ENCODE results near the gene NEUROD2. TPM values are rescaled to one million over a fixed set of nuclear protein-coding genes. Genes with fewer than 3 reads are reported as not detected.

The NEUROD2 gene
- total and polyA plus RNA-seq, 2 of the 13 experiments (the other 11 are each of a cell fraction or from before 2014, with no cell fraction given): not detected

DNA sequence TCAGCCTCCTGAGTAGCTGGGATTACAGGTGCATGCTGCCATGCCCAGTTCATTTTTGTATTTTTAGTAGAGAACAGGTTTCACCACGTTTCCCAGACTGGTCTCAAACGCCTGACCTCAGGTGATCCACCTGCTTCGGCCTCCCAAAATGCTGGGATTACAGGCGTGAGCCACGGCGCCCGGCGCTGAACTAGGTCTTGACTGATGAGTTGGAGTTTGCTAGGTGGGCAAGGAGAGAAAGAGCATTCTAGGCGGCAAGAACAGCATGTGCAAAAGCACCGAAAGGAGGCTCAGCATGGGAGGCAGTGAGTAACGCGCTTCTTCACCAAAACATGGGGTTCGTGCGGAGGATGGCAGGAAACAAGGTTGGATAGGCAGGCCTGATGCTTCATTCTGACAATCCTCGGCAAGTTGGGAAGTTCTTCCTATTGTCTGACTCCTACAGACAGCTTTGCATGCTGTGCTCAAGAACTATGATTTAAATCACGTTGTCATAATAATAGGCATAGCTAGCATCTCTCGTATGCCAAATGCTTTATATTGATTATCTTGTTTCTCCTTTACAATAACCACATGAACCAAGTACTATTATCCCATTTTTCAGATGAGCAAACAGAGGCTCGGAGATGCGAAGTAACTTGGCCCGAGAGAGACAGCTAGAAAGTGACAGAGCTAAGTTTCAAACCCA lies 26.5 kb downstream of the NEUROD2 start:
- intact Hi-C loops (cut with micrococcal nuclease; ENCODE audit: unreplicated experiment) (no loop called here), in situ Hi-C loops (cut with HindIII; ENCODE audit: extremely low pct_ligation_motif_present, low pct_unique_long_range_greater_than_20kb) (no loop called here)
- FAIRE-seq (no peak), ATAC-seq (no peak), DNase-seq (ENCODE audit: low spot score) (no peak)
- Histone ChIP-seq H3K36me3 (replicated peaks in 1 of 2; ENCODE audit: control insufficient read depth in 1 of 2, insufficient read depth in 2 of 2, low read length in 2 of 2) (no peaks in the 10 kb centered on the region), H4K20me1 (ENCODE audit: insufficient read depth, low read length) (0 out of 2 replicates have a peak, but pooled peaks cover 3% of the 10 kb centered on the region), H3K79me2 (ENCODE audit: insufficient read depth, low read length) (no peaks in the 10 kb centered on the region), H3K27me3 (ENCODE audit: control insufficient read depth in 1 of 2, insufficient read depth in 2 of 2, low read length in 2 of 2) (peaks cover 7 to 20% of the 10 kb centered on the region in 2 experiments; a peak in 3 of 5 replicates), H3K9me3 (ENCODE audit: low read length) (no peaks in the 10 kb centered on the region), H3K4me2 (ENCODE audit: low read depth, low read length) (no peak overlapping the region), H2AFZ (ENCODE audit: low read length) (no peak overlapping the region), H3K27ac (ENCODE audit: extremely low read length, insufficient read depth, low read length) (no peak overlapping the region), H3K9ac (ENCODE audit: insufficient read depth, low read depth, low read length) (no peak overlapping the region), H3K4me3 (replicated peaks in 1 of 3; ENCODE audit: insufficient read depth in 1 of 3, low read depth in 2 of 3, low read length in 3 of 3) (no peak overlapping the region), H3K4me1 (ENCODE audit: insufficient read depth, low read length) (no peaks in the 10 kb centered on the region)
- ChIA-PET POLR2A (no interaction called here), CTCF (ENCODE audit: low intra/inter-chr PET ratio, low total read pairs) (no interaction called here)
- TF ChIP-seq THAP9 (CRISPR knock-in tag; IDR thresholded peaks at IDR 0.05; ENCODE audit: borderline replicate concordance) (no peak), ZNF563 (CRISPR knock-in tag; IDR thresholded peaks at IDR 0.05) (no peak), ZBTB21 (CRISPR knock-in tag; IDR thresholded peaks at IDR 0.05) (no peak), POLR2G (IDR thresholded peaks at IDR 0.05; ENCODE audit: low read depth, low read length) (no peak), NFE2L2 (IDR thresholded peaks at IDR 0.05; ENCODE audit: low read length) (no peak), ZNF263 (CRISPR knock-in tag; IDR thresholded peaks at IDR 0.05) (no peak), ZNF768 (CRISPR knock-in tag; IDR thresholded peaks at IDR 0.05) (peak; percentile 26; the same call in 1 of the 2 replicates), ZNF83 (CRISPR knock-in tag; IDR thresholded peaks at IDR 0.05; ENCODE audit: borderline replicate concordance) (no peak), ZSCAN5A (CRISPR knock-in tag; IDR thresholded peaks at IDR 0.05; ENCODE audit: borderline replicate concordance) (no peak), ZNF629 (CRISPR knock-in tag; conservative IDR thresholded peaks at IDR 0.05) (0 out of 2 replicates have a peak, but pooled peaks have one; percentile 19), LBX2 (CRISPR knock-in tag; IDR thresholded peaks at IDR 0.05; ENCODE audit: borderline replicate concordance) (no peak), FOXK1 (CRISPR knock-in tag; IDR thresholded peaks at IDR 0.05; ENCODE audit: borderline replicate concordance, low read depth) (no peak)
- 55% methylated on average over 20 of the region's 20 CpGs for WGBS (ENCODE audit: low lambda C conversion rate)
- BruUV-seq (replicated peaks): no TSS peak

Data from HepG2 (cell line).